ENCODE results near the gene CNR1. TPM values are rescaled to one million over a fixed set of nuclear protein-coding genes. Genes with fewer than 3 reads are reported as not detected.

CNR1 gene
- polyA plus RNA-seq, 1 of the 3 experiments (the other 2 are of a cell fraction), result not detected

DNA sequence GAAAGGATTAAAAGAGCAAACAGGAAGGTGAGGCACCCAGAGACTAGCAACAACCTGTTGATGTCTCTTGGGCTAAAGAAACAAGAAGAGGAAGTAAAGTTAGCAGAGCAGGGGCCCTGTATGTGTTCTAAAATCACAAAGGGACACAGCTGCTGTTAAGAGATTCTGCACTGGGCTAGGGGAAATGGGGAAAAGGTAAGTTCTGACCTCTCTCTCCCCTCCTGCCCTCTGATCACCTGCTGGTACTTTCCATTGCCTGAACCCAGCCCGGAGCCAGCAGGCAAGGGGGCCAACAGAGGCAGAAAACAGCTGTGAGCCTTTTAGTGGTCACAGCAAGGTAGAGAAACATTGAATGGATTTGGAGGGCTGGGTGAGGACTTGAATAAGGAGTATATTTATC, 13.5 kb upstream of the CNR1 start:
- Histone ChIP-seq H3K4me1 (ENCODE audit: control insufficient read depth in 1 of 2, insufficient read depth in 2 of 2, low read depth in 1 of 2, low read length in 1 of 2) (no peaks in the 10 kb centered on the region), H4K20me1 (ENCODE audit: insufficient read depth) (no peaks in the 10 kb centered on the region), H3K36me3 (replicated peaks in 1 of 2; ENCODE audit: control insufficient read depth in 1 of 2, insufficient read depth in 2 of 2, low read length in 1 of 2) (no peaks in the 10 kb centered on the region), H3F3A (replicated peaks; ENCODE audit: insufficient read depth) (no peaks in the 10 kb centered on the region), H3K27ac (ENCODE audit: low read depth in 2 of 2, low read length in 1 of 2) (no peak overlapping the region), H3K9me3 (no peaks in the 10 kb centered on the region), H3K4me3 (ENCODE audit: low read depth in 2 of 2, low read length in 1 of 2) (no peak overlapping the region), H2AFZ (ENCODE audit: low read depth) (no peak overlapping the region), H3K4me2 (no peak overlapping the region), H3K9ac (no peak overlapping the region), H3K9me2 (no peaks in the 10 kb centered on the region), H3K79me2 (ENCODE audit: insufficient read depth) (no peaks in the 10 kb centered on the region), H3K27me3 (ENCODE audit: insufficient read depth) (no peaks in the 10 kb centered on the region)
- TF ChIP-seq JUND (IDR thresholded peaks at IDR 0.05) (no peak), RCOR1 (IDR thresholded peaks at IDR 0.05; ENCODE audit: low read length) (no peak), GABPA (IDR thresholded peaks at IDR 0.05; ENCODE audit: low read depth) (no peak), MEF2A (IDR thresholded peaks at IDR 0.05; ENCODE audit: borderline replicate concordance, low read depth) (no peak), NRF1 (IDR thresholded peaks at IDR 0.05; ENCODE audit: low read depth, low read length) (no peak), EZH2phosphoT487 (IDR thresholded peaks at IDR 0.05; ENCODE audit: borderline replicate concordance, low read depth) (no peak), NFIC (IDR thresholded peaks at IDR 0.05; ENCODE audit: borderline replicate concordance) (no peak), CHD2 (IDR thresholded peaks at IDR 0.05; ENCODE audit: low read length, partially characterized antibody) (no peak), TEAD4 (IDR thresholded peaks at IDR 0.05; ENCODE audit: borderline replicate concordance, insufficient read depth) (no peak), RFX5 (IDR thresholded peaks at IDR 0.05; ENCODE audit: low read length) (no peak), EP300 (IDR thresholded peaks at IDR 0.05; ENCODE audit: borderline replicate concordance in 1 of 2, low read depth in 1 of 2, low read length in 1 of 2) (no peak)
- TF ChIP-seq, protein P1, sequence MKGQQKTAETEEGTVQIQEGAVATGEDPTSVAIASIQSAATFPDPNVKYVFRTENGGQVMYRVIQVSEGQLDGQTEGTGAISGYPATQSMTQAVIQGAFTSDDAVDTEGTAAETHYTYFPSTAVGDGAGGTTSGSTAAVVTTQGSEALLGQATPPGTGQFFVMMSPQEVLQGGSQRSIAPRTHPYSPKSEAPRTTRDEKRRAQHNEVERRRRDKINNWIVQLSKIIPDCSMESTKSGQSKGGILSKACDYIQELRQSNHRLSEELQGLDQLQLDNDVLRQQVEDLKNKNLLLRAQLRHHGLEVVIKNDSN (IDR thresholded peaks at IDR 0.05; ENCODE audit: borderline replicate concordance, low read depth), result no peak
- TF ChIP-seq, protein P2, sequence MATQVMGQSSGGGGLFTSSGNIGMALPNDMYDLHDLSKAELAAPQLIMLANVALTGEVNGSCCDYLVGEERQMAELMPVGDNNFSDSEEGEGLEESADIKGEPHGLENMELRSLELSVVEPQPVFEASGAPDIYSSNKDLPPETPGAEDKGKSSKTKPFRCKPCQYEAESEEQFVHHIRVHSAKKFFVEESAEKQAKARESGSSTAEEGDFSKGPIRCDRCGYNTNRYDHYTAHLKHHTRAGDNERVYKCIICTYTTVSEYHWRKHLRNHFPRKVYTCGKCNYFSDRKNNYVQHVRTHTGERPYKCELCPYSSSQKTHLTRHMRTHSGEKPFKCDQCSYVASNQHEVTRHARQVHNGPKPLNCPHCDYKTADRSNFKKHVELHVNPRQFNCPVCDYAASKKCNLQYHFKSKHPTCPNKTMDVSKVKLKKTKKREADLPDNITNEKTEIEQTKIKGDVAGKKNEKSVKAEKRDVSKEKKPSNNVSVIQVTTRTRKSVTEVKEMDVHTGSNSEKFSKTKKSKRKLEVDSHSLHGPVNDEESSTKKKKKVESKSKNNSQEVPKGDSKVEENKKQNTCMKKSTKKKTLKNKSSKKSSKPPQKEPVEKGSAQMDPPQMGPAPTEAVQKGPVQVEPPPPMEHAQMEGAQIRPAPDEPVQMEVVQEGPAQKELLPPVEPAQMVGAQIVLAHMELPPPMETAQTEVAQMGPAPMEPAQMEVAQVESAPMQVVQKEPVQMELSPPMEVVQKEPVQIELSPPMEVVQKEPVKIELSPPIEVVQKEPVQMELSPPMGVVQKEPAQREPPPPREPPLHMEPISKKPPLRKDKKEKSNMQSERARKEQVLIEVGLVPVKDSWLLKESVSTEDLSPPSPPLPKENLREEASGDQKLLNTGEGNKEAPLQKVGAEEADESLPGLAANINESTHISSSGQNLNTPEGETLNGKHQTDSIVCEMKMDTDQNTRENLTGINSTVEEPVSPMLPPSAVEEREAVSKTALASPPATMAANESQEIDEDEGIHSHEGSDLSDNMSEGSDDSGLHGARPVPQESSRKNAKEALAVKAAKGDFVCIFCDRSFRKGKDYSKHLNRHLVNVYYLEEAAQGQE (IDR thresholded peaks at IDR 0.05; ENCODE audit: low read depth, low read length), result no peak
- TF ChIP-seq, protein P3, sequence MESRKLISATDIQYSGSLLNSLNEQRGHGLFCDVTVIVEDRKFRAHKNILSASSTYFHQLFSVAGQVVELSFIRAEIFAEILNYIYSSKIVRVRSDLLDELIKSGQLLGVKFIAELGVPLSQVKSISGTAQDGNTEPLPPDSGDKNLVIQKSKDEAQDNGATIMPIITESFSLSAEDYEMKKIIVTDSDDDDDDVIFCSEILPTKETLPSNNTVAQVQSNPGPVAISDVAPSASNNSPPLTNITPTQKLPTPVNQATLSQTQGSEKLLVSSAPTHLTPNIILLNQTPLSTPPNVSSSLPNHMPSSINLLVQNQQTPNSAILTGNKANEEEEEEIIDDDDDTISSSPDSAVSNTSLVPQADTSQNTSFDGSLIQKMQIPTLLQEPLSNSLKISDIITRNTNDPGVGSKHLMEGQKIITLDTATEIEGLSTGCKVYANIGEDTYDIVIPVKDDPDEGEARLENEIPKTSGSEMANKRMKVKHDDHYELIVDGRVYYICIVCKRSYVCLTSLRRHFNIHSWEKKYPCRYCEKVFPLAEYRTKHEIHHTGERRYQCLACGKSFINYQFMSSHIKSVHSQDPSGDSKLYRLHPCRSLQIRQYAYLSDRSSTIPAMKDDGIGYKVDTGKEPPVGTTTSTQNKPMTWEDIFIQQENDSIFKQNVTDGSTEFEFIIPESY (IDR thresholded peaks at IDR 0.05; ENCODE audit: borderline replicate concordance, low read depth), result no peak
- TF ChIP-seq, protein P4, sequence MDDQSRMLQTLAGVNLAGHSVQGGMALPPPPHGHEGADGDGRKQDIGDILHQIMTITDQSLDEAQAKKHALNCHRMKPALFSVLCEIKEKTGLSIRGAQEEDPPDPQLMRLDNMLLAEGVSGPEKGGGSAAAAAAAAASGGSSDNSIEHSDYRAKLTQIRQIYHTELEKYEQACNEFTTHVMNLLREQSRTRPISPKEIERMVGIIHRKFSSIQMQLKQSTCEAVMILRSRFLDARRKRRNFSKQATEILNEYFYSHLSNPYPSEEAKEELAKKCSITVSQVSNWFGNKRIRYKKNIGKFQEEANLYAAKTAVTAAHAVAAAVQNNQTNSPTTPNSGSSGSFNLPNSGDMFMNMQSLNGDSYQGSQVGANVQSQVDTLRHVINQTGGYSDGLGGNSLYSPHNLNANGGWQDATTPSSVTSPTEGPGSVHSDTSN (IDR thresholded peaks at IDR 0.05), result no peak
- TF ChIP-seq, protein P5, sequence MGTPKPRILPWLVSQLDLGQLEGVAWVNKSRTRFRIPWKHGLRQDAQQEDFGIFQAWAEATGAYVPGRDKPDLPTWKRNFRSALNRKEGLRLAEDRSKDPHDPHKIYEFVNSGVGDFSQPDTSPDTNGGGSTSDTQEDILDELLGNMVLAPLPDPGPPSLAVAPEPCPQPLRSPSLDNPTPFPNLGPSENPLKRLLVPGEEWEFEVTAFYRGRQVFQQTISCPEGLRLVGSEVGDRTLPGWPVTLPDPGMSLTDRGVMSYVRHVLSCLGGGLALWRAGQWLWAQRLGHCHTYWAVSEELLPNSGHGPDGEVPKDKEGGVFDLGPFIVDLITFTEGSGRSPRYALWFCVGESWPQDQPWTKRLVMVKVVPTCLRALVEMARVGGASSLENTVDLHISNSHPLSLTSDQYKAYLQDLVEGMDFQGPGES (IDR thresholded peaks at IDR 0.05; ENCODE audit: low read depth, low read length), result no peak
- DNase-seq, result no peak
- WGBS (ENCODE audit: low lambda C conversion rate), result 6% methylated on average over 1 of the region's 1 CpG
- ChIA-PET CTCF (no interaction called here), POLR2A (no interaction called here)

All from SK-N-SH (cell line).